ENCODE measurements around the gene TFAP2B. TPM values are rescaled to one million over a fixed set of nuclear protein-coding genes. Genes with fewer than 3 reads are reported as not detected.

Gene TFAP2B
- total RNA-seq, 4 donors from 2014 or later = not detected

- no peak overlapping the region for H3K4me3 ChIP-seq (replicated peaks in 1 of 3)
- intact Hi-C loops (cut with DNase I) = no loop called here
- WGBS, 2 donors = 5 to 7% methylated on average over 22 to 48 of the region's 55 CpGs
- TF ChIP-seq POLR2A (IDR thresholded peaks at IDR 0.05) (no peak), CTCF (IDR thresholded peaks at IDR 0.05) (no peak)
- peaks cover 0 to 10% of the 10 kb centered on the region in 2 donors for H3K4me1 ChIP-seq
- DNase-seq = no peak
- no peak overlapping the region for H3K27ac ChIP-seq
- no peaks in the 10 kb centered on the region for H3K9me3 ChIP-seq
- H3K36me3 ChIP-seq = no peaks in the 10 kb centered on the region
- peaks cover 24% of the 10 kb centered on the region for H3K27me3 ChIP-seq
Measured at GRCh38 chr6:50850223-50851048, 31.8 kb downstream of the TFAP2B start.

- Histone ChIP-seq H3K27me3 (peaks cover 18% of the 10 kb centered on the region), H3K4me1 (peaks cover 0 to 10% of the 10 kb centered on the region in 2 donors), H3K4me3 (replicated peaks in 1 of 3) (no peak overlapping the region), H3K9me3 (no peaks in the 10 kb centered on the region), H3K27ac (no peak overlapping the region), H3K36me3 (no peaks in the 10 kb centered on the region)
- 8 to 12% methylated on average over 31 of the region's 31 CpGs for WGBS, 2 donors
- intact Hi-C loops (cut with DNase I) = no loop called here
- DNase-seq = no peak
- TF ChIP-seq POLR2A (IDR thresholded peaks at IDR 0.05) (no peak), CTCF (IDR thresholded peaks at IDR 0.05) (no peak)
Measured at GRCh38 chr6:50851049-50851845, 32.6 kb downstream of the TFAP2B start.

- no peaks in the 10 kb centered on the region for H3K9me3 ChIP-seq
- H3K27me3 ChIP-seq = peaks cover 9% of the 10 kb centered on the region
- peaks cover 0 to 10% of the 10 kb centered on the region in 2 donors for H3K4me1 ChIP-seq
- no peak overlapping the region for H3K4me3 ChIP-seq (replicated peaks in 1 of 3)
- intact Hi-C loops (cut with DNase I) = no loop called here
- TF ChIP-seq POLR2A (IDR thresholded peaks at IDR 0.05) = no peak
- TF ChIP-seq CTCF (IDR thresholded peaks at IDR 0.05) = no peak
- no peak for DNase-seq
- 14 to 19% methylated on average over 6 of the region's 6 CpGs for WGBS, 2 donors
- no peak overlapping the region for H3K27ac ChIP-seq
- H3K36me3 ChIP-seq = no peaks in the 10 kb centered on the region
Measured at GRCh38 chr6:50853939-50854338, 35.3 kb downstream of the TFAP2B start.

- intact Hi-C loops (cut with DNase I) = no loop called here
- TF ChIP-seq CTCF (IDR thresholded peaks at IDR 0.05) (no peak), POLR2A (IDR thresholded peaks at IDR 0.05) (no peak)
- DNase-seq = no peak
- no peak overlapping the region for H3K4me3 ChIP-seq (replicated peaks in 1 of 3)
- no peak overlapping the region for H3K27ac ChIP-seq
- WGBS, 2 donors = 0% methylated on average over 1 of the region's 1 CpG
- no peaks in the 10 kb centered on the region for H3K36me3 ChIP-seq
- H3K4me1 ChIP-seq = no peaks in the 10 kb centered on the region
- no peaks in the 10 kb centered on the region for H3K9me3 ChIP-seq
- no peaks in the 10 kb centered on the region for H3K27me3 ChIP-seq
Measured at GRCh38 chr6:50861692-50862091, 43.0 kb downstream of the TFAP2B start.

- DNase-seq = no peak
- Histone ChIP-seq H3K4me1 (no peaks in the 10 kb centered on the region), H3K9me3 (no peaks in the 10 kb centered on the region), H3K4me3 (replicated peaks in 1 of 3) (no peak overlapping the region), H3K27me3 (no peaks in the 10 kb centered on the region), H3K36me3 (no peaks in the 10 kb centered on the region), H3K27ac (no peak overlapping the region)
- intact Hi-C loops (cut with DNase I) = no loop called here
- TF ChIP-seq POLR2A (IDR thresholded peaks at IDR 0.05) (no peak), CTCF (IDR thresholded peaks at IDR 0.05) (no peak)
- WGBS, 2 donors = 62 to 64% methylated on average over 3 of the region's 3 CpGs
Measured at GRCh38 chr6:50862176-50862575, 43.5 kb downstream of the TFAP2B start.

Measured in thyroid gland (tissue), 4 donors.